Activated effector memory CD4-positive, alpha-beta T cell treated with Interleukin-2 at 50 U/mL for 16 hours (primary cell): Measurements from ENCODE around the gene OS9.

Source experiments
- DNase-seq: peaks from one replicate; pipeline ENCODE4 v3.0.0-alpha.2; 2020

OS9 gene

DNA sequence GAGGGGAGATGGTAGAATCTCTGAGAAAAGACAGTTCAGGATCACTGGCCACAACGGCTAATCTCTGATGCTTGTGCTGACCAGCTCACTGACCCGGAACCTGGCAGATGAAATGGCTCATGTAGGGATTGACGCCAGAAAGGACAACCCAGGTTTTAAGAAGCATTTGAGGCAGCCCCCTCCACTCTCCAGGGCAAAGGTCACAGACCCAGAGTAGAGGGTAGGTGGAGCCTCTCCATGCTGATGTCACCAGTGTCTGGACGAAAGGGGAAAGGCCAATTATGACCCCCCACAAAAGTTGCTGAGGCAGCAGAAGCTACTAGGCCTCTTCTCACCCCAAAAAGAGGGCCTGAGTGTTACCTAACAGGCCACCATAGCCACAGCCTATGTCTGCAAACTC is 76.8 kb downstream of the OS9 start:
- DNase-seq: no peak
